ENCODE measurements around the gene TIMM44.
A peak's percentile ranks its signal among the peaks of the same experiment; 100 is the strongest.
"Not testable (repeated sequence)": the region's sequence is repeated elsewhere in the genome, so short reads cannot be mapped to it uniquely, and the experiment has no call there.

The TIMM44 gene

GRCh38 chr19:7977021-7977722, 33.7 kb upstream of the TIMM44 start:
- DNase-seq (ENCODE audit: low read depth): no peak

GRCh38 chr19:7976461-7976860, 33.0 kb upstream of the TIMM44 start:
- DNase-seq (ENCODE audit: low read depth): no peak

- no peak for DNase-seq (ENCODE audit: low read depth)
These were observed 31.6 kb upstream of the TIMM44 start for GRCh38 chr19:7975037-7975436.

GRCh38 chr19:7973883-7974282, 30.4 kb upstream of the TIMM44 start:
- DNase-seq (ENCODE audit: low read depth): no peak

- DNase-seq (ENCODE audit: low read depth): no peak
These were observed 28.4 kb upstream of the TIMM44 start for GRCh38 chr19:7971553-7972520.

- peak; percentile 35 for DNase-seq (ENCODE audit: low read depth)
These were observed 27.4 kb upstream of the TIMM44 start for GRCh38 chr19:7970716-7971448.

- no peak for DNase-seq (ENCODE audit: low read depth)
These were observed 26.1 kb upstream of the TIMM44 start for GRCh38 chr19:7969555-7969939.

GRCh38 chr19:7968796-7969554, 25.5 kb upstream of the TIMM44 start:
- DNase-seq (ENCODE audit: low read depth): no peak

GRCh38 chr19:7968008-7968795, 24.7 kb upstream of the TIMM44 start:
- no peak for DNase-seq (ENCODE audit: low read depth)

GRCh38 chr19:7965921-7966665, 22.6 kb upstream of the TIMM44 start:
- DNase-seq (ENCODE audit: low read depth): no peak

GRCh38 chr19:7965259-7965841, 21.9 kb upstream of the TIMM44 start:
- peak; percentile 30 for DNase-seq (ENCODE audit: low read depth)

- DNase-seq (ENCODE audit: low read depth): no peak
These were observed 20.1 kb upstream of the TIMM44 start for GRCh38 chr19:7963566-7963965.

GRCh38 chr19:7962644-7963268, 19.3 kb upstream of the TIMM44 start:
- DNase-seq (ENCODE audit: low read depth): no peak

GRCh38 chr19:7961920-7962626, 18.6 kb upstream of the TIMM44 start:
- DNase-seq (ENCODE audit: low read depth): no peak

GRCh38 chr19:7961082-7961481, 17.6 kb upstream of the TIMM44 start:
- DNase-seq (ENCODE audit: low read depth): not testable (repeated sequence)

- no peak for DNase-seq (ENCODE audit: low read depth)
These were observed 15.7 kb upstream of the TIMM44 start for GRCh38 chr19:7959211-7959610.

- no peak for DNase-seq (ENCODE audit: low read depth)
These were observed 12.2 kb upstream of the TIMM44 start for GRCh38 chr19:7955696-7956095.

GRCh38 chr19:7953576-7953975, 10.1 kb upstream of the TIMM44 start:
- DNase-seq (ENCODE audit: low read depth): peak; percentile 14

- peak; percentile 62 for DNase-seq (ENCODE audit: low read depth)
These were observed 9.6 kb upstream of the TIMM44 start for GRCh38 chr19:7953060-7953459.

Measured in amniotic epithelial cell (primary cell).